Endothelial cell of umbilical vein (primary cell): ENCODE results near the gene HYDIN. TPM values are rescaled to one million over a fixed set of nuclear protein-coding genes. Genes with fewer than 3 reads are reported as not detected.

Experiments
- BruUV-seq: library from RNA; stranded (reverse); fragments of 400-500 nt; replicated peaks from 2 replicates; lab custom pipeline; 2021; lab: Mats Ljungman, UMichigan
- CTCF ChIA-PET: fragments of 300-600, 350-600 bp; sonication (Branson Sonifier 250); formaldehyde crosslinking; loops from one replicate; lab custom pipeline; 2021; ENCODE audit warnings: antibody characterized with exemption, inconsistent platforms; lab: Charles Lee
- POLR2A ChIA-PET: fragments of 300-600, 350-600 bp; sonication (Branson Sonifier 250); formaldehyde crosslinking; loops from one replicate; lab custom pipeline; 2021; ENCODE audit warnings: antibody characterized with exemption, inconsistent platforms; lab: Charles Lee
- DNase-seq: peaks from one replicate; pipeline ENCODE4 v3.0.0-alpha.2; 2011; ENCODE audit warnings: low read depth, low spot score
- FAIRE-seq: peaks from 2 replicates; lab custom pipeline; 2011; peaks lifted over from hg19 to GRCh38; lab: Jason Lieb, UNC
- H2AFZ ChIP-seq: 2 replicates; pipeline ENCODE4 v1.6.0; 2012; ENCODE audit warnings: low read depth, low read length, control low read depth, inconsistent platforms
- H3K27ac ChIP-seq: 2 replicates; pipeline ENCODE4 v1.5.1; 2011; ENCODE audit warnings: low read depth, mild to moderate bottlenecking, control low read depth, low read length, moderate library complexity; ENCODE audit not compliant: insufficient read depth
- H3K27me3 ChIP-seq, 2 experiments: 2 replicates each; pipeline versions ENCODE4 v1.6.0 to v1.6.1; 2011; ENCODE audit warnings: low read length in 2 of 2, mixed read lengths in 1 of 2; ENCODE audit not compliant: control insufficient read depth in 2 of 2, insufficient read depth in 2 of 2
- H3K36me3 ChIP-seq, 2 experiments: 2 replicates in 1 of 2; 3 replicates in 1 of 2; pipeline ENCODE4 v1.5.1; 2011; ENCODE audit warnings: low read length in 2 of 2, mild to moderate bottlenecking in 1 of 2, moderate library complexity in 1 of 2; ENCODE audit not compliant: control insufficient read depth in 2 of 2, insufficient read depth in 2 of 2; ENCODE audit errors: extremely low read depth in 1 of 2
- H3K4me1 ChIP-seq: 3 replicates; pipeline ENCODE4 v1.5.1; 2011; ENCODE audit warnings: mild to moderate bottlenecking, low read length; ENCODE audit not compliant: control insufficient read depth, insufficient read depth; ENCODE audit errors: extremely low read depth
- H3K4me2 ChIP-seq: 2 replicates; pipeline ENCODE4 v1.6.1; 2011; ENCODE audit warnings: low read length, control low read depth, mixed read lengths; ENCODE audit not compliant: insufficient read depth
- H3K4me3 ChIP-seq, 3 experiments: fragments of 200-600 bp in 1 of 3; sonication (generic), shearing (Covaris generic) in 1 of 3; replicated peaks in 1 of 3; 2 replicates each; pipeline ENCODE4 v1.5.1; 2011 to 2016; ENCODE audit warnings: control low read depth in 3 of 3, low read length in 3 of 3, mild to moderate bottlenecking in 2 of 3, inconsistent platforms in 1 of 3, low read depth in 1 of 3, moderate library complexity in 1 of 3; ENCODE audit not compliant: insufficient read depth in 1 of 3
- H3K79me2 ChIP-seq: 2 replicates; pipeline ENCODE4 v1.6.0; 2012; ENCODE audit warnings: low read length, inconsistent platforms; ENCODE audit not compliant: control insufficient read depth, insufficient read depth
- H3K9ac ChIP-seq: replicated peaks from 2 replicates; pipeline ENCODE3; 2011; ENCODE audit warnings: low read length, control low read depth; ENCODE audit not compliant: insufficient read depth; ENCODE audit errors: extremely low read depth
- H3K9me1 ChIP-seq: replicated peaks from 3 replicates; pipeline ENCODE4 v1.6.0; 2011; ENCODE audit warnings: mild to moderate bottlenecking, low read length; ENCODE audit not compliant: control insufficient read depth, insufficient read depth; ENCODE audit errors: extremely low read depth
- H3K9me3 ChIP-seq: replicated peaks from 2 replicates; pipeline ENCODE4 v1.5.1; 2012; ENCODE audit warnings: low read length, inconsistent platforms; ENCODE audit not compliant: control insufficient read depth, insufficient read depth
- H4K20me1 ChIP-seq: replicated peaks from 2 replicates; pipeline ENCODE3; 2011; ENCODE audit warnings: mild to moderate bottlenecking, low read length; ENCODE audit not compliant: control insufficient read depth, insufficient read depth; ENCODE audit errors: extremely low read depth
- CTCF ChIP-seq, 2 donors: IDR thresholded peaks; 1 replicate in 1 of 2; 2 replicates in 1 of 2; pipeline ENCODE4 v1.5.1; 2011; ENCODE audit warnings: low read length in 2 of 2, mild to moderate bottlenecking in 2 of 2, moderate library complexity in 2 of 2, control low read depth in 1 of 2, inconsistent platforms in 1 of 2, low read depth in 1 of 2; ENCODE audit not compliant: insufficient read depth in 1 of 2; ENCODE audit errors: extremely low read depth in 1 of 2
- EZH2 ChIP-seq: IDR thresholded peaks from 2 replicates; pipeline ENCODE4 v1.6.1; 2012; ENCODE audit warnings: borderline replicate concordance, low read depth, mild to moderate bottlenecking, moderate library complexity, low read length, inconsistent platforms; ENCODE audit not compliant: severe bottlenecking
- FOS ChIP-seq: IDR thresholded peaks from 2 replicates; pipeline ENCODE4 v1.6.1; 2011; ENCODE audit warnings: mild to moderate bottlenecking, low read length, moderate library complexity, borderline replicate concordance; ENCODE audit not compliant: insufficient read depth
- JUN ChIP-seq: IDR thresholded peaks from 2 replicates; pipeline ENCODE4 v1.6.1; 2011; ENCODE audit warnings: borderline replicate concordance, low read depth; ENCODE audit not compliant: insufficient read length, insufficient read depth
- MAX ChIP-seq: IDR thresholded peaks from 2 replicates; pipeline ENCODE4 v1.6.1; 2011; ENCODE audit not compliant: insufficient read depth, insufficient read length
- MYC ChIP-seq: IDR thresholded peaks from one replicate; pipeline ENCODE4 v1.6.1; 2011; ENCODE audit warnings: mild to moderate bottlenecking, low read depth, low read length
- POLR2A ChIP-seq: IDR thresholded peaks from 2 replicates; pipeline ENCODE4 v1.6.1; 2012; ENCODE audit warnings: low read depth, mild to moderate bottlenecking, control low read depth, low read length
- POLR2AphosphoS5 ChIP-seq: IDR thresholded peaks from 2 replicates; pipeline ENCODE4 v1.6.1; 2012; ENCODE audit warnings: low read depth, mild to moderate bottlenecking, control low read depth, low read length, moderate library complexity; ENCODE audit not compliant: insufficient read depth
- dilution Hi-C: fragments of 300-500 bp; cut with MboI; formaldehyde crosslinking; loops from one replicate; pipeline ENCODE4 v1.15.0; 2019; ENCODE audit warnings: low sequenced_read_pairs; ENCODE audit not compliant: extremely low pct_ligation_motif_present
- intact Hi-C: fragments of 100-400 bp; cut with micrococcal nuclease; formaldehyde crosslinking; loops from one replicate; pipeline ENCODE4 v1.10.0; 2022
- polyA plus RNA-seq, 4 experiments: library from polyadenylated mRNA; depleted of rRNA in 3 of 4; stranded (reverse) in 3 of 4; unstranded in 1 of 4; fragments of >200 nt; gene quantifications; 2 replicates each; pipeline versions ENCODE4 v1.2.1 to v1.2.3, GENCODE V29; 2011 to 2012; ENCODE audit warnings: missing spikeins in 1 of 4
- total RNA-seq: library from RNA; stranded (reverse); gene quantifications from 2 replicates; pipeline ENCODE4 v1.2.3, GENCODE V29; 2021

Gene HYDIN
- total and polyA plus RNA-seq, 2 donors (not counting 3 experiments of a cell fraction or from before 2014, with no cell fraction given): not detected

GRCh38 chr16:71203631-71204030 is 26.9 kb downstream of the HYDIN start:
- TF ChIP-seq POLR2AphosphoS5: no peak
- DNase-seq (no peak), FAIRE-seq (no peak)
- Histone ChIP-seq H3K27me3 (no peaks in the 10 kb centered on the region), H3K4me1 (no peaks in the 10 kb centered on the region), H3K36me3 (no peaks in the 10 kb centered on the region), H3K9ac (no peak overlapping the region), H3K9me3 (no peaks in the 10 kb centered on the region), H3K4me3 (no peak overlapping the region), H3K9me1 (no peaks in the 10 kb centered on the region), H4K20me1 (no peaks in the 10 kb centered on the region), H2AFZ (no peak overlapping the region), H3K79me2 (no peaks in the 10 kb centered on the region), H3K4me2 (no peak overlapping the region), H3K27ac (no peak overlapping the region)
- ChIA-PET CTCF (interaction anchor here (2.3 kb wide), 1 partner anchor 108 kb away, joined by 17 read pairs; no protein-coding TSS in a partner anchor), POLR2A (no interaction called here)
- intact Hi-C loops (no loop called here), dilution Hi-C loops (no loop called here)
- BruUV-seq: no TSS peak

- Histone ChIP-seq H3K4me1 (no peaks in the 10 kb centered on the region), H3K9me1 (no peaks in the 10 kb centered on the region), H3K27me3 (no peaks in the 10 kb centered on the region), H3K27ac (no peak overlapping the region), H3K36me3 (no peaks in the 10 kb centered on the region), H3K9ac (no peak overlapping the region), H2AFZ (no peak overlapping the region), H4K20me1 (no peaks in the 10 kb centered on the region), H3K4me2 (no peak overlapping the region), H3K79me2 (no peaks in the 10 kb centered on the region), H3K4me3 (no peak overlapping the region), H3K9me3 (no peaks in the 10 kb centered on the region)
- no TSS peak for BruUV-seq
- ChIA-PET POLR2A (no interaction called here), CTCF (no interaction called here)
- DNase-seq (no peak), FAIRE-seq (no peak)
- intact Hi-C loops: no loop called here
- TF ChIP-seq JUN: no peak
- TF ChIP-seq CTCF (IDR thresholded peaks at IDR 0.05; ENCODE audit: extremely low read depth in 1 of 2, insufficient read depth in 1 of 2, low read depth in 1 of 2, low read length in 2 of 2): no peak
- TF ChIP-seq EZH2: no peak
- TF ChIP-seq POLR2A: no peak
- no peak for TF ChIP-seq MAX
- TF ChIP-seq POLR2AphosphoS5: no peak
- no peak for TF ChIP-seq FOS
- no peak for TF ChIP-seq MYC
- dilution Hi-C loops: no loop called here
Observed at GRCh38 chr16:71201556-71201955, 29.0 kb downstream of the HYDIN start.
